ENCODE data around the gene MCM3.

The MCM3 gene

DNA sequence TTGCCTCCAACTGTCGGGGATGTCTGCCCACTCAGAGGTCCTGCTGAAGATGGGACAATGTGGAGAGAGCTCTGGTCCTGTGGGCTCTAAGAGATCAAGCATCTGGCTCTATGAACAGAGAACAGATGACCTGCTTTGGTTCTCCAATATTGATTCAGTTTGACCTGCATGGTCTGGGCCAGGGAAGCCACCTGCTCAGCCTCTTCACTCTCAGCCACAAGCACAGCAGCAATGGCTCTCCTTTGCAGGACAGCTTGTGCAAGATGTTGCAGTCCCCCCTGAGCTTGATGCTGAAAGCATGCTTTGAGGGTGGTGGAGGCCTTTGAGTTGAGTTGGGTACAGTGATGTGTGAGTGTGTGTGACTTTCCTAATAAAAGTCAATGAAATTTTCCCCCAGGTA lies 18.6 kb upstream of the MCM3 start:
- no peak for DNase-seq (ENCODE audit: low read depth)

DNA sequence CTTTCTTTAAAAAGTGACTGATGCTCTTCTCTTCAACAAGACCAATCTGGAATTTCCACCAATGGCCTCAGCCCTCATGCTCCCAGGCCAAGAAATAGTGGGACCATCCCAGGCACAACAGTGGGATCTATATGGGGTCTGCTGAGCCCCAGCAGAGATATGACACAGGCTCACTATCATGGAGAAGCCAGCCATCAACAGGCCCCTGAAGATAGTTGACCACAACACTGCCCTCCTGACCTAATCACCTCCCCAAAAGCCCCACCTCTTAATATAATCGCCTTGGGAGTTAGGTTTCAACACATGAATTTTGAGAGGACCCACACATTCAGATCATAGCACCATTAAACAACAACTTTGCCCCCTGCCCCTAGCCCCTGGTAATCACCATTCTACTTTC lies 16.8 kb upstream of the MCM3 start:
- no peak for DNase-seq (ENCODE audit: low read depth)

DNA sequence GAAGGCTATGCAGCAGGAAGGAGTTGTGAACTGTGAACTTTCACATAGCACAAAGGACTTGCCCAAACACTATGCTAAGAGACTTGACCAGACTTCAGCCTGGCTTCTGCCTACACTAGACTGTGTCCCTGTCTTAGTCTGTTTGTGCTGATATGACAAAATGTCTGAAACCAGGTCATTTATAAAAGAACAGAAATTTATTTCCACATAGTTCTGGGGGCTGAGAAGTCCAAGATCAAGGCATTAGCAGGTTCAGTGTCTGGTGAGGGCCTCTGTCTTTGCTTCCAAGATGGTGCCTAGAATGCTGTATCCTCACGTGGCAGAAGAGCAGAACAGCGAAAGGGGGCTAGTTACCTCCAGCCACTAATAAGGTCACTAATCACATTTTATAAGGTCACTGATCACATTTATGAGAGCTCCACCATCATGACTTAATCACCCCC lies 16.0 kb upstream of the MCM3 start:
- no peak for DNase-seq (ENCODE audit: low read depth)

DNA sequence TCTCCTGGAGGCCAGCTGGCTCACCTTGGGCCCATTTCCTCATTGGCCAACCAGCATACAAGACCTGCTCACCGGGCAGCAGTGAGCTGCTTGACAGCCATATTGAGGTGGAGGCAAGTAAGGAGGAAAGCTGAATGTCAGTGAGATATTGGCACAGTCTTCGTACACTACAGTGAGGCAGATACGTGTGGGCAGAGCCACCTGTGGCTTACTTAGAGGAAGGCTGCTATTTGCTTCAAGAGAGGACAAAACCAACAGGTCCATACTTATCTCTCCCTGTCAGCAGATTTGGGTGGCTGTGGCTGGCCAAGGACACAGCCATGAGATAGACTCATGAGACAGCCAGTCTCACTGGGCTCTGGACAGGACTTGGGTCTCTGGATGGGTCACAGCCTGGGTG lies 15.1 kb upstream of the MCM3 start:
- no peak for DNase-seq (ENCODE audit: low read depth)

DNA sequence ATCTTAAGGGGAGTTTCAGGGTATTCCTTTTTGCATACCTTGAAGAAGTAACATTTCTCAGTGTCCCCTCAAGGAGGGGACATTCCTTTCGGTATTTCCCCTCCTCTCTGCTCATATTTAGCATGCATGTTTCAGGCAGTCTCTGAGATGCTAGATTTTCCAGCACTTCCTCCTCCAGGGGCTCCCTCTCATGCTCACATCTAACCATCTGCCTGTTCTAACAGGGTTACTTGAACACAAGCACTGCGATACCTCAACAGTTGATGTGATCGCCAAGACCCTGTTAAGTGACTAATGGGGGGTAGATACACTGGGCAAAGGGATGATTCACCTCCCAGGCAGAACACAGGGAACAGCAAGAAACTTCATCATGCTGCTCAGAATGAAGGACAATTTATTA lies 12.9 kb upstream of the MCM3 start:
- DNase-seq (ENCODE audit: low read depth), result no peak

DNA sequence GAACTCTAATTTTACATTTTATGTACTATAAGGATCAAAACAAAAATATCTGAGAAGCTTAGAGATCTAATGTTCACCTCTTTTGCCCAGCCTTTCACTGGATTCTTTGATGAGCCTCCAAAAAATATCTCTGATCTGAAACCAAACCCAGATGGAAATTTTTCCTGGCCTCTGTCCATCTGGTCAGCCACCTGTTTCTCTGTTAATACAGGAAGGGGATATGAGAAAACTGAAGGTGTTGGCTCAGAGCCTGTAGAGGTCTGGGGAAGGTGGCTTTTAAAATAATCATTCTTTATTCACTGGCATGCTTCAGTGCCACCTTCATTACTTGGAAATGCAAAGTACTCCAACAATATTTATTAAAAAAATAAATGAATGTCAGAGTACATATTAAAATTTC lies 8.5 kb upstream of the MCM3 start:
- DNase-seq (ENCODE audit: low read depth), result no peak

DNA sequence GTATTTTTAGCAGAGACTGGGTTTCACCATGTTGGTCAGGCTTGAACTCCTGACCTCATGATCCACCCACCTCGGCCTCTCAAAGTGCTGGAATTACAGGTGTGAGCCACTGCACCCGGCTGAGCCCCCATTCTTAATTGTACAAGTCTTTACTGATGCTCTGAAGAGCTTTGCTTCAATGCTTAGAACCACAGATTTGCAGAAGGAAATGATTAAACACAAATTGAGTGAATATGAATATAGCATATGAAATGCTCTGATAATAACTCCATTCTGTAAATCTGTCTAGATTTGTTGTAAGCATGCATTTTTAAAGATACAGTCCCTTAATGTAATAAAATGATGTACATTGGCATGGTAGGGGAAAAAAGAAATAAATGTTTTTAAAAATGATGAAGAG lies 4.3 kb upstream of the MCM3 start:
- no peak for DNase-seq (ENCODE audit: low read depth)

DNA sequence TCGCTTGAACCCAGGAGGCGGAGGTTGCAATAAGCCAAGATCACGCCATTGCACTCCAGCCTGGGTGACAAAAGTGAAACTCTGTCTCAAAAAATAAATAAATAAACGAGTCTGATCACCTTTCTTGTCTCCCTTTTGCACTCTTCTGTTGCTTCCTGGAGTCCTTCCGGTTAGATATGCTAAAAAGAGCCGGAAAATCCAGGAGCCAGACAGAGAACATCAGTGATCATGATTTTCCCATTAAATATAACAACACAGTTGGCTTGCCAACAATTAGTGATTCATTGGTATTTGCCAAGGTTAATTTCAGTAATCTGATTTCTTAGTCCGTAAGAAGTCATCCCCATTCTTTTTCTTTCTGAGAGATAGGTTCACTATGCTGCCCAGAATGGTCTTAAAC lies 3.7 kb upstream of the MCM3 start:
- DNase-seq (ENCODE audit: low read depth), result no peak

DNA sequence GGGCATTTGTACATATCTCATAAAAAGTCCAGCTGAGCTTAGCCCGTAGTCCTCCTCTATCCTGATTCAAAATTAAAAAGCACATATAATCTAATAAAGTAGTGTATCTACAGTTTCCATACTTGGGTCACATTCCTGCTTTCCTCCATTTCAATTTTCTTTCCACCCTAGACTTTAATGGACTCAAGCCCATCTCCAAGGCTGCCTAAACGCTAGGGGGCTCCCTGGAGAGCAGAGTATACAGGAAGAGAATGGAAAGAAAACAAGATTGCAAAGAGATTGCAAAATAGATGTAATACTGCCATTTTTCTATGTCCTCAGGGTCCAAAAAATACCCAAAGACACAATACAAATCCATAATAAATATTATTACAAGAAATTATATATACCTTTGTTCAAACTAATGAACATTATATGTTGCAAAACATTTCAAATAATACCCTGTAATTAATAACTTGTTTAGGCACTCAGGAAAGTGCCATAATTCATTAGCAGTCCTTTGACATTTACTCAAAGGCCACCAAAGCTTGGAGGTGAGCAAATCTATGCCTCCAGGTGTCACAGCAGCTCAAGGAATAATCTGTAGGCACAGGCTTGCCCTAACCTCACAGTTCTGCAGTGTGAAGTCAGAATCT lies 2.4 kb upstream of the MCM3 start:
- DNase-seq (ENCODE audit: low read depth), result peak; percentile 55

DNA sequence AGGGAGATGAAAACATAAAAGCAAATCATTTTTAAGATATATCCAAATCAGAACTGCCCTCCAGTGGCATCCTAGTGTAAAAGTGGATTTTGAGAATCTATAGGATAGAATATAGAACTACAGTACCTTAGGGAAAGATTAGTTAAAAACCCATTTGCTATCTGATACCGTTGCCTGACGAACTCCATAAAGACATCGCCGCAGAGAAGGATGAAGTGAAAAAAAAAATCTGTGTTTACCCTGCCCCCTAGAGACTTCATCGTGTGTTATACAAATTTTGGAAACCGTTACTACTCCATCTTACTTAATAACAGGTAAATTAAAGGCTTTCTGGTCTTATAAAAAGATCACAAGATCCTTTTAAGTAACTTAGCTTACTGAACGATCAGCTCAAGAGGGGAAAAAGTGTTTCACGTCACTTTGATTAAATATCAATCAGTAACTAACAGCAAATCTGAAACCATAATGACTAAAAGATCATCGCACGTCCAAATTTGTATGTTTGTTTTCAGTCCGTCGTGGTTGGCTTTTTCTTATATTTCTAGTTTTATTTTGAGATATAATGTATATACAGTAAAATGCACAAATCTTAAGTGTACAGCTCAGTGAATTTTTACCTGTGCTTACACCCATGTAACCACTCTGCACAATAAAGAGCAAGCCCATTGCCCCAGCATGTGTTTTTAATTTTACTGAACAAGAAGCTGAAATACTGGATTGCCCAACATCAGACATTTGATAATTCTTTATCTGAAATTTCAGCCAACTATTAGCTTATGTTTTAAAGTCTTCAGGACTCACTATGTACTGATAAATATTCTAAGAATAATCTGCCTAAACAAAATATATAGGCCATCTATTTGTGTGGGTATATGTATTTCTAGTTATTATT lies 881 bp upstream of the MCM3 start:
- no peak for DNase-seq (ENCODE audit: low read depth)

DNA sequence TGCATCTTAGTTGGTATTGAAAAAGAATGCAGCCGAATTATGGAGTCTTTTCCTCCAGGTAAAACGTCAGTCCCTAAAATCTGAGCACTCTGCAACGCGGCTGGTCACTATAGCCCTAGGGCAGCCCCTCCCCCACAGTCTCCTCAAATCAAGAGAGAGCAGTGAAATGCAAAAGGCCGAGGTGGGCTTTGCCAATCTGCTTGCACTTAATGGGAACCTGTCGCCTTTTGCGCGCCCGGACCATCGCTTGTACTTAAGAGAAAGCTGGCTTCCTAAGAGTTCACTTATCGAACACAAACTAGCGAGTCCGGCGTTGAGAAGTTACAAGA lies 447 bp downstream of the MCM3 start:
- DNase-seq (ENCODE audit: low read depth), result peak; percentile 34

DNA sequence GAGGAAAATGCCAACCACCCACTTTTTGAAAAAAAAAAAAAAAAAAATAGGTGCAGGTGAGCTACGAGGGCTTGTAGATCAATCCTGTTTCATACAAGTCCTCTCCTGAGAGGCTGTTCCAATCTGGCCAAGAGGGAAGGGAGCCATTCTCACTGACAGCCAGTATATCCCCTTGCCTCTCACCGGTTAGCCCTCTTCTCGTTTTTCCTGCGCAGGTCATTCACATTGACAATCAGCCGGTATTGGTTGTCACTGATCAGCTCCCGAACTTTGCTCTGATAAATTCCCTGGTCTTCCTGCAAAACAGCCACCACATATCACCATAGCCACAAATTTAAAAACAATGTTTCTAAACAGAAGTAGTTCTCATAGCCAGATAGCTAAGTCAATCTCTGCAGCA lies 1.4 kb downstream of the MCM3 start:
- DNase-seq (ENCODE audit: low read depth), result no peak

DNA sequence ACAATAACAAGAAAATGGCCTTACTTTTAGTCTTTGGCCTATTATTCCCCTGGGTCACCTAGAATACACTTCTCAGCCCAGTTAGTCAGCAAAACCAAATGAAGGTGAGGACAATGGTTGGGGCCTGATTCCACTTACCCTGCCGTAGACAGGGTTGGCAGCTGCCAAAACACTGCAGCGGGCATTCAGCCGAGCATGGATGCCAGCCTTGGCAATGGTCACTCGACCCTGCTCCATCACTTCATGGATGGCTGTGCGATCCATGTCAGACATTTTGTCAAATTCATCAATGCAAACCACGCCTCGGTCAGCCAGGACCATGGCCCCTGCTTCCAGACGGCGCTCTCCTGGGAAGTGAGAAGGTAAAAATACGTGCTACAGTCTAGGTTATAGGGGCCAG lies 8.4 kb downstream of the MCM3 start:
- no peak for DNase-seq (ENCODE audit: low read depth)

DNA sequence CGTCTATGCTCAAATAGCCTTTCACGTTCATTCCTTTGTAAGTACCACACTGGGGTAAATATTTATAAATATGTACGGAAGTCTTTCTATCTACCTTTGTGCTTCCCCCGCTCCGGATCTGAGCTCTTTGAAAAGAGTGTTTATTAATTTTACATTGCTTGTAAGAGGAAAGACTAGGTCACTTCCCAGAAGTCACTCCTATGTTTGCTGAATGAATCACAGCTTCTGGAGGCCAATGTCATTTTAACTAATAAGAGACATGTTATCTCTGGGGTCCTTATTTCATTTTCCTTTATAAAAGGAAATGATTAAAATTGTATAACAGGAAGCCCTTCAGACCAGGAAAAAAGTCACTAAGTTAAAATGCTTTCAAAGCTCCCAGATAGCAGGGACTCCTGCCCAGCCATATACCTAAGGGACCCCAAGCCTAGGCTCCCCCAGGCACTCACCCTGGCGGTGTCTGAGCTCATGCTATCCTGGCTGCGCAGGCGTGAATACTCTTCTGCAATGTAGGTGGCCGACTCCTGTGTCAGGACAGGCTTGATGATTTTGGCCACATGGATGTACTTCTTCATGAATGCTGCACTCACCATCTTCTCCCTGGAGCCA lies 12.6 kb downstream of the MCM3 start:
- DNase-seq (ENCODE audit: low read depth), result no peak

DNA sequence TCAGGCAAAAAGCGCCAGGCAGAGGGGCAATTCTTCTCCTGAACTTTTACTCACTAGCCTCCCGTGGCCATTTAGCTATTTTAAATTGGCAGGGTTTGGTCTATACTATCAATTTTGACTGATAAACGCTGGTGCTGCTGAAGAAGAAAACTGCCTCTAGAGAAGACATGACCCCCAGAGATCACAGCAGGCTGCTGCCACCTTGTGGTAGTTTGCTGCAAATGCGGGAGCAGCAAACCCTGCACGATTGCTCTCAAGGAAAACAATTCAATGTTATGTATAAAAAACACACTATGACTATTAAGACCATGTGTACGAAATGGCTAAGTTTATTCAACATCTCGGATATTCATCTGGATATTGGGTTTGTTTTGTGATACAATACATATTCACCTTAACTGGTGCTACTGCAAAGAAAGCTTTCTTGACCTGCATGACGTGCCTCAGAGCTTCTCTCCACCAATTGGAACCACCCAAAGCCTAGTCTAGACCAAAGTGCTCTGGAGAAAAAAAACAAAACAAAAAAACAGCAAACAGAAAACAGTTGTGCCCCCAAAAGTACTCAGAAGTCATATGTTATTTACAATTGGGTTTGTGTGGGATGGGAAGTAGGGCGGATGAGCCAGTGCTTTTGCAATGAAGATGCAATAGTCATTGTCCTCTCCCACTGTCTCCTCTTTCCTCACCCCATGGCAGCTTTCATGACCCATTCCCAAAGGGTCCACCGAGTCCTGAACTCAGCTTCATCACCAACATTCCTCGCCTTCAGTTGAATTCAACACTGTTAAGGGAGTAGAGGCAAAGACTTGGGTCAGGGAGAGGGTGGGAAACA lies 20.6 kb downstream of the MCM3 start:
- peak; percentile 44 for DNase-seq (ENCODE audit: low read depth)

DNA sequence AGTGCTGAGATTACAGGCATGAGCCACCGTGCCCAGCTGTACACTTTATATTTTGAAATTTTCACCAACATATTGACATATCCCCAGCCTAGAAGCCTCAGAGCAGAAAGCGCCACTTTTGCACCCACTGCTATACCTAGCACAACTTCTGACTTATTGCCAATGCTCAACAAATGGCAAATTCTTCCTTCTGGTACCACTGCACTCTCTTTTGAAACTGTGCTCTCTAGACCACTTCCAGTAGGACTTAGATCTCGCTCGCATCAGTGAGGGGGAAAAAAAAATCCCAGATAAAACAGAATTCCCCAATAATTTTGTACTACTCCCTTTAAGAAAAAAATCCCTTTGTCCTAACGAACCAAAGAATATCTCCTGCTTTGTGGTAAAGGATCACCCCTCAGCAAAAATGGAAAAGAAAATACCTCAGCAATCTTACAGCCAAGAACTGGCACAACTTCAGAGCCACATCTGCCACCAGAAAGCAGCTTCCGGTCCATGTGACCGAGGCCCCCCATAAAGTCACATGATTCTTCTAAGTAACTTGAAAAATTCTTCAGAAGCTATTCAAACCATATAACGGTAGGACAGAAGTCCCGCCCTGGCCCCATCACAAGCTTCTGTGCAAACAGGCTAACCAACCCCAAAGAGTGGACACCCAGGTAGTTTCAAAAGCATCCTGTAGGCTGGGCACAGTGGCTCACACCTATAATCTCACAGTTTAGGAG lies 21.8 kb downstream of the MCM3 start:
- DNase-seq (ENCODE audit: low read depth), result no peak

DNA sequence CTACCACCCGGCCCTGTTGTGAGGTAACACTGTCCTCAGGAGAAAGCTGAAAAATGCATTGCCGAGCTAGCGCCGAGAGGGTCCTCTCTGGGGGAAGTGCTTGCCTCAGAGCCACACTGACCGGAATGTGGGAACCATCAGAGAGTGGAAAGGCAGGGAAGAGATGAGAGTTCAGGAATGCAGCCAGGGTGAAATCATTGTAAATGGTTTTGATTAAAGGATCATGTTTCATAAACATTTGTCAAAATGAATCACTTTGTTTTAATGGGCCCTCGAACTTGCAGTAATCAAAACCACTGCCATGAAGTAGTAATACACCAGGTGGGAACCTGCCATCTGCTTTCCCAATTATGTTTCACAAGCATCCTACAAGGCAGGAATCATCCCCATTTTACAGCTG lies 23.3 kb downstream of the MCM3 start:
- DNase-seq (ENCODE audit: low read depth), result no peak

DNA sequence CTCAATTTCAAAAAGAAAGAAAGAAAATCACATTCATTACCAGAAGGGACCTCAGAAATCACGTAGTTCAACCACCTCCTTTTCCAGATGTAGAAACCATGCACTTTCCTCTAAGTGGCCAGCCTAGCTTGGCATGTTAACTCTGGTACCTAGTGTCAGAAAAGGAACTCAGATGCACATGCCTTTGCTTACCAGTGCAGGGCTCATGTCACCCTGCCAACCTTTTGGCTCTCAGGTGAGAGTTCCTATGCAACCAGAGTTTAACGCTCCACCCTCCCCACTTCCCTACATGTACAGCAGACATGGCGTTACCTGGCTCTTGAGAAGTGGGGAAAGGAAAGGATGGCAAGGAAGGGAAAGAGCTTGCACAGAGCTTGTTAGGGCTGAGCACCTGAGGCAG lies 23.9 kb downstream of the MCM3 start:
- DNase-seq (ENCODE audit: low read depth), result no peak

DNA sequence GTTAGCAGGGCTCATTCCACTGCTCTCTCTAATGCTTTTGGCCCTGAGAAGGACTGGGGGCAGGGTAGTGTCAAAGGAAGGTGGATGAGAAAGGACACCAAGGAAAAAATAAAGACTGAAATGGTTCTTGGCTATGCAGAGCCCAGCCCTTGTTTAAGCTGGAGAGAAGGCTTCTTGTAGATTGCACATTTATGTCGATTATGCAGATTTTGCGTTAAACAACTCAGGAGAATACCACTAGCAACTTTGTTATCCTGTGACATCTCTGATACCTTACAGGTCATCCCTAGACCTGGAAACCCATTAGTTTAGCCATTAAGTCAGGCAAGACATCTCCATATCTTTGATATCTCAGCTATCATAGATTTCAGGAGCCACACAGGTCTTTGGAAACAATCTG lies 29.1 kb downstream of the MCM3 start:
- DNase-seq (ENCODE audit: low read depth), result no peak

DNA sequence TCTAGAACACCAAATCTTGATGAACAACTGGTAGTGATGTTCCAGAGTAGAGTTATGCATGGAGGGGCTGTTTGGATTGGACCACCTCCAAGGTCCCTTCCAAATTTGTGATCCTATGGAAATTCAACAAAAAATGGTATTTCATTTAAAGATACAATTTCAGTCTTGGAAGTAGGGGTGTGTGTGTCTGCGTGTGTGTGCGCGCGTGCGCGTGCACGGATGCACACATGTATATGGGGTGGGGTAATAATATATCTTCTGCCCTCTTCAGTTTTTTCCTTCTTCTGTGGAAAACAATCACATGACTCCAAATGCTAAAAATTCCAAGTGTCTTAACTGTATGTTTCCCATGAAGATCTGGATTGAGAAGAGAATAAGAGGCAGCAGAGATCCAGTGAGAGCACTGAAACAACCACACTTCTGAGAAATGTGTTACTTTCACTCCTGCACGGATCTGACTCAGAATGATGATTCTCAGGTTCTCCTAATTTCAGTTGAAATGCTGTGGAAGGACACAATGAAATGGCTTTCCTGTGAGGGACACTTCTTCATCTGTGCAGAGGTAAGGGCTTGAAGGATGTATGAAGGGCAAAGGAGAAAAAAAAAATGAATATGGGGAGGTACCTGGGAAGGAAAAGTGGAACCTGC lies 29.7 kb downstream of the MCM3 start:
- DNase-seq (ENCODE audit: low read depth), result no peak

DNA sequence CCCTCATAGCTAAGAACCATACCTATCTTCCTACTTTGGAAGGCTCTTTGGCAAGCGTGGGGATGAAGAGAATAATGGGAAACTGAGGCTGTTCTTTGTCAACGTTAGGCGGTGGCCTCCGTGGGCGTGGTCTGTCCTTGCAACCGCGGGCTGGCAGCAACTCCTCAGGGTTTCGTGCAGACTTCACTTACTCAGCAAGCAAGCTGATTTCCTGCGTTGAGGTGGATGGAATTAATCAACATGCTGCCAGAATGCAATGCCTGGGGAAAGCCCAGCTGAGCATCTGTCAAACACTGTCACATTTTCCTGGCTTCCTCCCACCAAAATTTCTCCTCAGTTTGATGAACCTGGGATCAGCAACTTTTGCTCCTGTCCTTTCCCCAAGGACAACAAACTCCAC lies 31.0 kb downstream of the MCM3 start:
- DNase-seq (ENCODE audit: low read depth), result no peak
